Inflammatory macrophage treated with lipopolysaccharide for 1 hour (primary cell): ENCODE data around the gene EIPR1.
A peak's percentile ranks its signal among the peaks of the same experiment; 100 is the strongest.

Experiments
- DNase-seq, 2 donors: peaks; one replicate each; pipeline ENCODE4 v3.0.0-alpha.2; 2020 to 2022

The EIPR1 gene

DNA sequence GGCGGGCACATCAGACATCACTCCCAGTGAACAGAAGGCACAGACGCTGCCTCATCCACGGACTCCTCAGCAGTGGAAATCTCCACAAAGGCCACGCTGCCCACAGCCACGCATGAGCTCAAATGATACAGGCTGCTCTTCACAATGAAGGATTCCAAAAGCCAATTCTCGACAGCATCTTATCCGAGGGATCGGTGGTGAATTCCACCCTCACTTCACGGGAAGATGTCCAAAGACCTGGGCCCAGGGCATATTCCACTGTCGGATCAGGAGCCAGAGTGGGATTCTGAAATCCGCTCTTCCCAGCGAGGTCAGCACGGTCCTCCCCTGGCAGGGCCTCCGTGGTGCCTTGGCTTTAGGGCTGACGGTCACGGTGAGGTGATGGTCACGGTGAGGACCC lies 55.8 kb downstream of the EIPR1 start:
- no peak for DNase-seq

DNA sequence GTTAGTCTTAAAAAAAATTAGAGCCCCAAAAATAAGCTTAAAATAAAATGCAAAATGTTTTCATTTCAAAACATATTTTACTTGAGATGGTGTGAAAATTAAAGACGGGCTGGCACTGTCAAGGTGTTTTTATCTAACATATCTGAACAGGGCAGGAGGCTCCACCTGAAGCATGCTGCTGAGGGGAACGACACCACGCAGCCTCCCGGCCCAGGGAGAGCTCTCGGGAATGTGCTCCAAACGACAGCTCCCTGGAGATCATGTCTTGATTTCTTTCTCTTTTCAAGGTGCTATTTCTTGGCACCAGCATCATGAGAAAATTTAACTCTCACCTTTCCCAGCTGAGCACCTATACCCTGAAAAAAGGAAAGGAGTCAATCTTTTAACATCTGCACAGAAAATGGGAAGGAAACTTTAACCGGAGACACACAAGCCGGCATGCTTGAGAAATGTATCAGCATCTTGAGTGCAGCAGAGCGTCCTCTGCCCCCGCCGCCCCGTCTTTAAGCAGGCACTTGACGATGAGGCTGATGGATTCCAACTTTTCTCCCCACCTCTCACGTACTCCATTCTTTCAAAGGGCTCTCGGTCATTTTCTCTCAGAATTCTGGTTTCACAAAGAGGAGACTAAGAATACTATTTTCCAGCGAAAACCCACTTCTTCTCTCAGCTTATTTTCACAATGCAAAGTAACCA lies 56.6 kb downstream of the EIPR1 start:
- no peak for DNase-seq

DNA sequence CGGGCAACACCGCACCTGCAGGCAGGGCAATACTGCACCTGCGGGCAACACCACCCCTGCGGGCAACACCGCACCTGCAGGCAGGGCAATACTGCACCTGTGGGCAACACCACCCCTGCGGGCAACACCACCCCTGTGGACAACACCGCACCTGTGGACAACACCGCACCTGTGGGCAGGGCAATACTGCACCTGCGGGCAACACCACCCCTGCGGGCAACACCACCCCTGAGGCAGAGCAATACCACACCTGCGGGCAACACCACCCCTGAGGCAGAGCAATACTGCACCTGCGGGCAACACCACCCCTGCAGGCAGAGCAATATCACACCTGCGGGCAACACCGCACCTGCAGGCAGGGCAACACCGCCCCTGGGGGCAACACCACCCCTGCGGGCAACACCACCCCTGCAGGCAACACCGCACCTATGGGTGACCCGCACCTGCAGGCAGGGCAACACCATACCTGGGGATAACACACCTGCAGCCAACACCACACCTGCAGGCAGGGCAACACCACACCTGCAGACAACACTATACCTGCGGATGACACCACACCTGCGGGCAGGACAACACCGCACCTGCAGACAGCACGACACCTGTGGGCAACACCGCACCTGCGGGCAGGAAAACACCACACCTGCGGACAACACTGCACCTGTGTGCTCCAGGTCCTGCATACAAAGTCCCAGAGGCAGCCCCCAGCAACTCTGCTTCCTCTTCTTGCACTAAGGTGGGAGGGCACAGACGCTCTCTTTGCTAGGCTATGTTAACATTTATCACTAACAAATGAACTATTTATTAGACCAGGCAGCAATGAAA lies 57.7 kb downstream of the EIPR1 start:
- DNase-seq: no peak

- no peak for DNase-seq
Observed at GRCh38 chr2:3319134-3319533, 58.5 kb downstream of the EIPR1 start.

- DNase-seq: no peak
Observed at GRCh38 chr2:3317871-3318590, 59.6 kb downstream of the EIPR1 start.

DNA sequence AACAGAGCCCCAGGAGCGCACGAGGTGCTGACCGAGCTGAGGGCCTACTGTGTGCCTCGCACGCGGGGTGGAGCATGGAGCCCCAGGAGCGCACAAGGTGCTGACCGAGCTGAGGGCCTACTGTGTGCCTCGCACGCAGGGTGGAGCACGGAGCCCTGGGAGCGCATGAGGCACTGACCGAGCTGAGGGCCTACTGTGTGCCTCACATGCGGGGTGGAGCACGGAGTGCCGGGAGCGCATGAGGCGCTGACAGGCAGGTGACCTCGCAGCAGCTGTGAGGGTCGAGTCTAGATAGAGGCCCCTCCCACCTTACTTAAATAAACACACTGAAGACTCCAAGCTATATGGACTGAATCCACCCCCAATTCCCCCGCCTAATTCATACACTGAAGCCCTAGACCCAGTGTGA lies 60.3 kb downstream of the EIPR1 start:
- DNase-seq: no peak

- no peak for DNase-seq
Observed at GRCh38 chr2:3316456-3317276, 61.0 kb downstream of the EIPR1 start.

- no peak for DNase-seq
Observed at GRCh38 chr2:3314626-3315025, 63.0 kb downstream of the EIPR1 start.

DNA sequence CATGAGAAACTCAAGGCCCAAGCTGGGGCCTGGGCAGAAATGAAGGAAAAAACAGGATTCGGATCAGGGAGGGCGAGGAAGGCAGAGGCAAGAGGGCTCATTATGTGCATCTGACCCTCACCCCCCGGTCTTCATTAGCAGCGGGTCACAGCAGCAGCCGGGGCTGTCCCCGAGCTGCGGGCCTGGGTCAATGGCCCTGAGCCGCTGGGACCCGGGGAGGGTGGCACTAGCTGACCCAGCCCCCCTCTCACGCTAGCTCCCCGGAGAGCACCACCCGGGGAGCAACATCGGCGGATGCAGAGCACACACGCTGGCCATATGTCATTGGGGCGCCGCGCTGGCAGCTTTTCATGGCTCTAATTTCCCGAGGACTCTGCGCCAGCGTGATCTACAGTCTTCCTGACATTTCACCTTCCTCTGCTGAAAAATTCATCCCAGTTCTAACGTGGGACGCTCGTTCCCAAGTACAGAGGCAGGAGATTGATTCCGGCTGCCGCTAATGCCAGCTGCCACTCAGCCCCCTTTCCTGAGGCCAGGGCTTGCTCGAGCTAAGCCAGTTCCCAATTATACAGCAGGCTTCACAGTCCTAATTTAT lies 63.7 kb downstream of the EIPR1 start:
- no peak for DNase-seq

DNA sequence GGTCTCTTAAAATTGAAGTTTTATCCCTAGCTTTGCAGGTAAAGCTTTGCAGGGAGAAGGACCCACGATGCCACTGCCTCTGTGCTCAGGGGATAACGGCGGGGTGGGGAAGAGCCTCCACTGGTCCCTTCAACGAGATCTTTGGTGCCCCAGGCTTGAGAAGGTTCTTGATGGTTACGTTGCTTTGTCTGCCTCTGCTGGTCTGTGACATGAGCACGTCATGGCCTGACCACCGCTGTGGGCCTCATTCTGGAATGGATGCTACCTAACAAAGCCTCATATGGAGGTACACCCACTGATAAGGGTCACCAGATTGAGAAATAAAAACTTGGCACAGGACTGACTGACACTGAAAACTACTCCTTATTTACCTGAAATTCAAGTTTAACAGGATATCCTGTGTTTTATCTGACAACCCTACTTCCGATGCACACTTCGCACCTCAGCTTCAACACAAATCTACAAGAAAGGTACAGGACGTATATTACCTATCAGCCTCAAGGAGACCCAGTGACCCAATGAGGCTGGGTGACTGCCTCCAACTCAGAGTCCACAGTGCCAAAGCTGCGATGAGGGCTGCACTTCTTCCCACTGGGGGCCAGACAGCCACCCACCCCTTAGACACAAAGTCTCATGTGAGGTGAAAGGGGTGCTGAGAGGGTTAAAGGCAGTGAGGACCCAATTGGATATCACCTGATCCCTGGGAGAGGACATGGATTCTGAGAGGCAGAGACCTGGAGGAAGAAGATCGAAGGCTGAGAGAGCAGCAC lies 64.9 kb downstream of the EIPR1 start:
- no peak for DNase-seq

GRCh38 chr2:3311601-3312000 lies 66.0 kb downstream of the EIPR1 start:
- DNase-seq: no peak

DNA sequence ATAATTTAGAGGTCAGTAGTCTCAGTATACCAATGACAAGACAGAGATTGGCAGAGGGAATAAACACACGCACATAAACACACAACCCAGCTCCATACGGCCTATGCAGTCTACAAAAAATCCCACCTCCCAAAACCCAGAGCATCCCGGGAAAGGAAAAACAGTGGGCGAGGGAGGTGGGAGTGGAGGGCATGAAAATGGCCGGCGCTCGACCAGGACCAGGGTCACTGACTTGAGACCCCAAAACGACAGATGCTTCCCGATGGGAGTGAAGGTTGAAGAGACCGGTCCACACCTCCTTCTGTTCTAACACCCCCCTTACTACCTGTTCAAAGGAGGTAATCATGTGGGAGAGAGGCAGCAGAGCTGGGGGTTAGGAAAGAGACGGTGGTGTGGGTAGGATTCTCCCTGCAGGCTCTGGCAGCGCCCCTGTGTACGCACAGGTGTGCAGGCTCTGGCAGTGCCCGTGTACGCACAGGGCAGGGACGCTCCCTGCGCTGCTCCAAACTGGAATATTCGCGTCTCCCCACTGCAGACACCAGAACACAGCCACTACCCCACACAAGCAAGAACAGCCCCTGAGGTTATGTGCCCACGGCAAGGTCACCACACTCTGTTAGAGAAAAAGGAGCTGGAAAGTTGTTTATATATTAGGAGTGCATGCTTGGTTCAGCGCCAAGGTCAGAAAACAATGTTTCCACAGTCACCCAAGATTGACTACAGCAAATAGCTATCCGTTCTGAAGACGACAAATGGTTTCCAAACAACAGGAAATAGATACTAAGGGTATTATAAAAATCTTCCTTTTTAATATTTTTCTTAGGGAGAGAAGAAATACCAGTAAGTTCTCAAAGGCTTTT lies 67.9 kb downstream of the EIPR1 start:
- no peak for DNase-seq

DNA sequence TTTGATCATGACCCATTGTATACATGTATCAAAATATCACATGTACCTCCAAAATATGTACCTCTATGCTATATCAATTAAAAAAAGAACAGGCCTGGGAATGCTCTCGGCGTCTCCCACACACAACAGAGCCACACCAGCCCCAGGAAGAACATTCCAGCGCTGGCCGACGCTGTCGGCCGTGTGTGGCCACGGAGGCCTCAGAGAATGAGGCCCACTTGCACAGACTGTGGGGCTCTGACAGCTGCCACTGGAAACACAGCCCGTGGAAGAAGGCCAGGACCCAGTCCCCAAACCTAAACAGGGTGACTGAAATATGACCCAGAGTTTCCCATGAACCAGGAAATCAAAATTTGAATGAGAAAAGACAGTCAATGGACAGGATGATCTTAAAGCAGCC lies 69.7 kb downstream of the EIPR1 start:
- DNase-seq: no peak

GRCh38 chr2:3307236-3307635 lies 70.4 kb downstream of the EIPR1 start:
- no peak for DNase-seq

GRCh38 chr2:3305952-3306351 lies 71.7 kb downstream of the EIPR1 start:
- no peak for DNase-seq

- DNase-seq: no peak
Observed at GRCh38 chr2:3305431-3305830, 72.2 kb downstream of the EIPR1 start.

- peak; percentile 51 to 82 for DNase-seq
Observed at GRCh38 chr2:3303583-3304406, 73.8 kb downstream of the EIPR1 start.

- DNase-seq: no peak
Observed at GRCh38 chr2:3302751-3303582, 74.7 kb downstream of the EIPR1 start.

DNA sequence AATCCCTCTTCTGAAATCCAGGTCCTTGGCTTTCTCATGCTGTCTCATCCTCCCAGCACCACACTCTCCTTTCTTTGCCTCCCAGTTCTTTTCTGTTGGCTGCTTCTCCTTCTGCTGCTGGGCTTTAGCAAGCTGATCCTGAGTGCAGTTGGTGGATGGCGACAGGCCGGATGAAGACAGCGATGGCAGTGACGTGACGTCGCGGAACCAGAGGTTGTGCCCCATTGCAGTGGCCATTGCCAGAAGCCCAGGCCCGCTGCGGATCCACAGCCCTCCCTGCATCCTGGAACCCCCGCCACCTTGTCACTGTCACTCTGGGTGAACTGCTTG lies 75.2 kb downstream of the EIPR1 start:
- no peak for DNase-seq
